HEK293 (cell line): ENCODE measurements around the gene SPIRE1.

Experiments
- CTCF ChIA-PET: fragments of 350-600 bp; formaldehyde crosslinking; extraction: SDS; loops from one replicate; lab custom pipeline; 2021; ENCODE audit warnings: antibody characterized with exemption; lab: Yijun Ruan, JAX
- POLR2A ChIA-PET: fragments of 300-600 bp; formaldehyde crosslinking; extraction: SDS; loops from one replicate; lab custom pipeline; 2020; ENCODE audit warnings: antibody characterized with exemption, inconsistent platforms; lab: Yijun Ruan, JAX
- H3K27ac ChIP-seq: fragments of 200-500 bp; sonication (Bioruptor generic); 2 replicates; pipeline ENCODE4 v1.5.1; 2014; ENCODE audit warnings: low read depth, low read length, control low read depth, inconsistent platforms; ENCODE audit errors: extremely low read depth
- H3K36me3 ChIP-seq, 2 experiments: fragments of 200-500 bp in 1 of 2; sonication (Bioruptor generic) in 1 of 2; 1 replicate in 1 of 2; 2 replicates in 1 of 2; pipeline ENCODE4 v1.5.1; 2014 to 2017; ENCODE audit warnings: inconsistent platforms in 2 of 2, low read length in 2 of 2; ENCODE audit not compliant: control insufficient read depth in 2 of 2, insufficient read depth in 1 of 2
- H3K4me1 ChIP-seq: fragments of 200-500 bp; sonication (Bioruptor generic); 2 replicates; pipeline ENCODE4 v1.5.1; 2014; ENCODE audit warnings: mild to moderate bottlenecking, low read length, inconsistent platforms; ENCODE audit not compliant: control insufficient read depth, insufficient read depth
- H3K4me3 ChIP-seq: 2 replicates; pipeline ENCODE4 v1.5.1; 2011; ENCODE audit warnings: low read depth, mild to moderate bottlenecking, control low read depth, low read length, moderate library complexity
- H3K9me3 ChIP-seq: fragments of 200-500 bp; sonication (Bioruptor generic); 2 replicates; pipeline ENCODE4 v1.5.1; 2014; ENCODE audit warnings: low read depth, low read length, inconsistent platforms; ENCODE audit not compliant: control insufficient read depth, insufficient read depth
- GLI2 ChIP-seq: fragments of 450-650 bp; formaldehyde crosslinking; IDR thresholded peaks from 2 replicates; pipeline ENCODE4; 2017; ENCODE audit warnings: missing biosample characterization, missing genetic modification characterization, low read depth, borderline replicate concordance
- HOXD13 ChIP-seq: sonication (generic); formaldehyde crosslinking; IDR thresholded peaks from 2 replicates; pipeline ENCODE4 v1.8.0; 2022; ENCODE audit warnings: missing genetic modification reagents, borderline replicate concordance
- MZF1 ChIP-seq: fragments of 450-650 bp; formaldehyde crosslinking; IDR thresholded peaks from 2 replicates; pipeline ENCODE4 v1.5.1; 2017; ENCODE audit warnings: missing biosample characterization, missing genetic modification characterization, borderline replicate concordance
- SETDB1 ChIP-seq: IDR thresholded peaks from one replicate; pipeline ENCODE4 v1.6.1; 2017; ENCODE audit warnings: mild to moderate bottlenecking, low read length, moderate library complexity, mixed read lengths; ENCODE audit not compliant: insufficient read length
- SP7 ChIP-seq: fragments of 450-650 bp; formaldehyde crosslinking; IDR thresholded peaks from 2 replicates; pipeline ENCODE4 v1.5.1; 2016; ENCODE audit warnings: missing biosample characterization, missing genetic modification characterization
- TRIM28 ChIP-seq: IDR thresholded peaks from 2 replicates; pipeline ENCODE4 v1.6.1; 2011; ENCODE audit warnings: low read length, control low read depth, borderline replicate concordance
- ZBTB8A ChIP-seq: fragments of 450-650 bp; formaldehyde crosslinking; IDR thresholded peaks from 2 replicates; pipeline ENCODE4 v1.5.1; 2016; ENCODE audit warnings: missing biosample characterization, missing genetic modification characterization
- ZEB2 ChIP-seq: fragments of 450-650 bp; formaldehyde crosslinking; IDR thresholded peaks from 2 replicates; pipeline ENCODE4 v1.5.1; 2016; ENCODE audit warnings: missing biosample characterization, missing genetic modification characterization
- ZFP69B ChIP-seq: fragments of 450-650 bp; formaldehyde crosslinking; IDR thresholded peaks from 2 replicates; pipeline ENCODE4 v1.5.1; 2016; ENCODE audit warnings: missing biosample characterization, missing genetic modification characterization
- ZNF155 ChIP-seq: fragments of 450-650 bp; formaldehyde crosslinking; IDR thresholded peaks from 2 replicates; pipeline ENCODE4 v1.5.1; 2016; ENCODE audit warnings: missing biosample characterization, missing genetic modification characterization
- ZNF16 ChIP-seq: fragments of 450-650 bp; formaldehyde crosslinking; IDR thresholded peaks from 2 replicates; pipeline ENCODE4 v1.5.1; 2016; ENCODE audit warnings: low read depth, missing biosample characterization, missing genetic modification characterization
- ZNF223 ChIP-seq: fragments of 450-650 bp; formaldehyde crosslinking; IDR thresholded peaks from 2 replicates; pipeline ENCODE4 v1.5.1; 2016; ENCODE audit warnings: missing biosample characterization, missing genetic modification characterization
- ZNF341 ChIP-seq: fragments of 450-650 bp; formaldehyde crosslinking; IDR thresholded peaks from 2 replicates; pipeline ENCODE4; 2016; ENCODE audit warnings: low read depth, missing biosample characterization, missing genetic modification characterization
- ZNF510 ChIP-seq: fragments of 450-650 bp; formaldehyde crosslinking; IDR thresholded peaks from 2 replicates; pipeline ENCODE4 v1.5.1; 2018; ENCODE audit warnings: mild to moderate bottlenecking, missing genetic modification characterization, missing biosample characterization; ENCODE audit not compliant: insufficient replicate concordance
- ZNF558 ChIP-seq: fragments of 450-650 bp; formaldehyde crosslinking; IDR thresholded peaks from 2 replicates; pipeline ENCODE4 v1.5.1; 2016; ENCODE audit warnings: missing biosample characterization, missing genetic modification characterization
- ZNF571 ChIP-seq: fragments of 450-650 bp; formaldehyde crosslinking; IDR thresholded peaks from 2 replicates; pipeline ENCODE4 v1.5.0; 2017; ENCODE audit warnings: missing biosample characterization, missing genetic modification characterization
- ZSCAN16 ChIP-seq: fragments of 450-650 bp; formaldehyde crosslinking; IDR thresholded peaks from 2 replicates; pipeline ENCODE4 v1.5.1; 2016; ENCODE audit warnings: missing biosample characterization, missing genetic modification characterization
- TF ChIP-seq, protein P1 (sequence below): fragments of 450-650 bp; formaldehyde crosslinking; IDR thresholded peaks from 2 replicates; pipeline ENCODE4 v1.5.1; 2016; ENCODE audit warnings: missing biosample characterization, missing genetic modification characterization, borderline replicate concordance
- TF ChIP-seq, protein P2 (sequence below): fragments of 450-650 bp; formaldehyde crosslinking; IDR thresholded peaks from 2 replicates; pipeline ENCODE4; 2016; ENCODE audit warnings: missing biosample characterization, missing genetic modification characterization

The SPIRE1 gene

DNA sequence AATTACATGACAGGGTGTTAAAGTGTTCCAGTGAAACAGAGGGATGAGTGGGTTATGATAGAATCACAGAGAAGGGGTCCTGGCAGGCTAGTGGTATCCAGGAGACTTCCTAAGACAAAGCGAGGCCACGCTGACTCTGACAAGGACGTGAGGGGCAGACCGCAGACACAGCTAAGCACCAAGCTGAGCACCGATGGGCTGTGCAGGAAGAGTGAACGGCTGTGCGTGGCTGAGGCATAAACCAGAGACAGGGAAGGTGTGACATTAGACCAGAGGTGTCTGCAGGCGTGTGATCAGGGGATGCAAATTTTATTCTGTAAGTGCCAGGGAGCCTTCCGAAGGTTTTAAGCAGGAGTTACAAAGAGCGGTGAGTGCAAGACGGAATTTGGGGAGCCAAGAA lies 180.3 kb downstream of the SPIRE1 start (continued):
- TF ChIP-seq, protein P1, sequence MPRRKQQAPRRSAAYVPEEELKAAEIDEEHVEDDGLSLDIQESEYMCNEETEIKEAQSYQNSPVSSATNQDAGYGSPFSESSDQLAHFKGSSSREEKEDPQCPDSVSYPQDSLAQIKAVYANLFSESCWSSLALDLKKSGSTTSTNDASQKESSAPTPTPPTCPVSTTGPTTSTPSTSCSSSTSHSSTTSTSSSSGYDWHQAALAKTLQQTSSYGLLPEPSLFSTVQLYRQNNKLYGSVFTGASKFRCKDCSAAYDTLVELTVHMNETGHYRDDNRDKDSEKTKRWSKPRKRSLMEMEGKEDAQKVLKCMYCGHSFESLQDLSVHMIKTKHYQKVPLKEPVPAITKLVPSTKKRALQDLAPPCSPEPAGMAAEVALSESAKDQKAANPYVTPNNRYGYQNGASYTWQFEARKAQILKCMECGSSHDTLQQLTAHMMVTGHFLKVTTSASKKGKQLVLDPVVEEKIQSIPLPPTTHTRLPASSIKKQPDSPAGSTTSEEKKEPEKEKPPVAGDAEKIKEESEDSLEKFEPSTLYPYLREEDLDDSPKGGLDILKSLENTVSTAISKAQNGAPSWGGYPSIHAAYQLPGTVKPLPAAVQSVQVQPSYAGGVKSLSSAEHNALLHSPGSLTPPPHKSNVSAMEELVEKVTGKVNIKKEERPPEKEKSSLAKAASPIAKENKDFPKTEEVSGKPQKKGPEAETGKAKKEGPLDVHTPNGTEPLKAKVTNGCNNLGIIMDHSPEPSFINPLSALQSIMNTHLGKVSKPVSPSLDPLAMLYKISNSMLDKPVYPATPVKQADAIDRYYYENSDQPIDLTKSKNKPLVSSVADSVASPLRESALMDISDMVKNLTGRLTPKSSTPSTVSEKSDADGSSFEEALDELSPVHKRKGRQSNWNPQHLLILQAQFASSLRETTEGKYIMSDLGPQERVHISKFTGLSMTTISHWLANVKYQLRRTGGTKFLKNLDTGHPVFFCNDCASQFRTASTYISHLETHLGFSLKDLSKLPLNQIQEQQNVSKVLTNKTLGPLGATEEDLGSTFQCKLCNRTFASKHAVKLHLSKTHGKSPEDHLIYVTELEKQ (tag by site-specific recombination) = no peak
- TF ChIP-seq ZEB2 (tag by site-specific recombination) = no peak
- TF ChIP-seq GLI2 = no peak
- no peak for TF ChIP-seq ZNF223 (tag by site-specific recombination)

DNA sequence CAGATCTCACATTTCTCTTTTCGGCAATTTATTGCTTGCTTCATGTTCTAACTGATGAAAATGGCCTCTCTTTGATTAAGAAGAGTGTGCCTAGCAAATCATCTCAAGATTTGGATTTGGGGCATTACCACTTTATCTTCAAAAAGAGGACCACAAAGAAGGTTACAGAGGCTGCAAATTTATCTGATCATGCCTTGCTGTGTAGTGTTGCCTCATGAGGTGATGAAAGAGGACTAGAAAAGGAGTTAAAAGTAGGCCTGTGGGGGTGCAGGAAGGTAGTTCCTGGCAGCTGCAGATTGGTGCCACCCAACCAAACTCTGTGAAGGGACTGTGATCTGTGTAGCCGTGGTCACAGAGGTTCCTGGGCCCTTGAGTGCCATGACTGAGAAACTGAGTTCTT lies 181.0 kb downstream of the SPIRE1 start:
- peaks cover 17 to 18% of the 10 kb centered on the region in 2 experiments; a peak in 2 of 3 replicates for H3K36me3 ChIP-seq
- CTCF ChIA-PET = no interaction called here
- H3K27ac ChIP-seq = no peak overlapping the region
- no peaks in the 10 kb centered on the region for H3K4me1 ChIP-seq
- no peak overlapping the region for H3K4me3 ChIP-seq
- TF ChIP-seq ZNF341 (tag by site-specific recombination) (no peak), TRIM28 (no peak), SP7 (tag by site-specific recombination) (no peak), ZFP69B (tag by site-specific recombination) (no peak), ZNF571 (tag by site-specific recombination) (no peak), SETDB1 (no peak), ZBTB8A (no peak), ZSCAN16 (tag by site-specific recombination) (no peak), ZNF558 (tag by site-specific recombination) (no peak), ZNF510 (tag by site-specific recombination) (no peak), ZNF155 (tag by site-specific recombination) (no peak), ZNF16 (tag by site-specific recombination) (no peak)
- TF ChIP-seq, protein P2, sequence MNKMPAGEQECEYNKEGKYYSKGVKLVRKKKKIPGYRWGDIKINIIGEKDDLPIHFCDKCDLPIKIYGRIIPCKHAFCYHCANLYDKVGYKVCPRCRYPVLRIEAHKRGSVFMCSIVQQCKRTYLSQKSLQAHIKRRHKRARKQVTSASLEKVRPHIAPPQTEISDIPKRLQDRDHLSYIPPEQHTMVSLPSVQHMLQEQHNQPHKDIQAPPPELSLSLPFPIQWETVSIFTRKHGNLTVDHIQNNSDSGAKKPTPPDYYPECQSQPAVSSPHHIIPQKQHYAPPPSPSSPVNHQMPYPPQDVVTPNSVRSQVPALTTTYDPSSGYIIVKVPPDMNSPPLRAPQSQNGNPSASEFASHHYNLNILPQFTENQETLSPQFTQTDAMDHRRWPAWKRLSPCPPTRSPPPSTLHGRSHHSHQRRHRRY (tag by site-specific recombination) = no peak
- POLR2A ChIA-PET = no interaction called here
- no peaks in the 10 kb centered on the region for H3K9me3 ChIP-seq

DNA sequence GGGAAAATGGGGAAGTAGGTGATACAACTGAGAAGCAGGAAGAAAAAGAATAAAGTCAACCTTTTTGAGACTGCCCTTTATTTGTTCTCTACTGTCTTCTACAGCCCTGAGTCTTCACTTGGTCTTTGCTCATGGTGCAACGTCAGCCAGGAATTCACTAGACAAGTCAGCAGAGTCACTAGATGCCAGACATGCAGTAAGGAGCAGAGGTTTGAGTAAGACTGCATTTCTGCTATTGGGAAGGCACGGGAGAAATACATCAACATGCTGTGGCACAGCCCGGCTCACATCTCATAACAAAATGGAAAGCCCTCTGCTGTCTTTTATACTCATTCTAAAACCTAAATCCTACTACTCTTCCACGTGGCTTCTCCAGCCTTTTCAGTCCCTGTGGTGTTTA lies 183.0 kb downstream of the SPIRE1 start:
- Histone ChIP-seq H3K9me3 (no peaks in the 10 kb centered on the region), H3K36me3 (peaks cover 17 to 18% of the 10 kb centered on the region in 2 experiments; a peak in 2 of 3 replicates), H3K27ac (no peak overlapping the region), H3K4me1 (no peaks in the 10 kb centered on the region)
- TF ChIP-seq HOXD13 (CRISPR knock-in tag) (no peak), MZF1 (tag by site-specific recombination) (no peak)
- TF ChIP-seq, all 188 proteins: peak for 0
- ChIA-PET CTCF (no interaction called here), POLR2A (no interaction called here)
- H3K4me3 ChIP-seq = no peak overlapping the region
